Skin of body (tissue), 2 donors: ENCODE results near the gene RIPOR2. TPM values are rescaled to one million over a fixed set of nuclear protein-coding genes. Genes with fewer than 3 reads are reported as not detected.
A peak's percentile ranks its signal among the peaks of the same experiment; 100 is the strongest.
"Not testable (repeated sequence)": the region's sequence is repeated elsewhere in the genome, so short reads cannot be mapped to it uniquely, and the experiment has no call there.

Experiments used
- DNase-seq: peaks from one replicate; lab custom pipeline; 2025; lab: John Stamatoyannopoulos, UW
- total RNA-seq: library from RNA; depleted of rRNA; stranded (reverse); fragments of >200 nt; gene quantifications from one replicate; pipeline ENCODE4 v1.2.3, GENCODE V29; 2014

RIPOR2 gene
- total RNA-seq, 1 donor from 2014 or later = 13.6 TPM

DNA sequence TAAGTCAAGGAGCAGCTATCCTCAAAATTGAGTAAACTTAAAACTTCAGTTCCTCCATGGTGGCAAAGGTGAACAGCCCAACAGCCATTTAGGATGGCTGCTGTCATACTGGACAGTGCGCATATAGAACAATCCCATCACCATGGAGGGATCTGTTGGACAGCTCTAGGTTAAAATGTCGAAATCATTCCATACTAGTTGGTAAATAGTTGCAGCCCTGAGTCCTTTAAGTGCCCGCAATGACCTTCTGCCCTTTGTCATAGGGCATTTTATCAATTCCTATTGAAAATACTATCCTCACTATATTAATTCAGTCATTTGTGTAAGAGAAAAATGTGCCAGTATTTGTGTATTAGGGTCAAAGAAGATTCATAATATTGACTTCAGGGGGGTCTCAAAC lies 128.2 kb downstream of the RIPOR2 start:
- DNase-seq = no peak

DNA sequence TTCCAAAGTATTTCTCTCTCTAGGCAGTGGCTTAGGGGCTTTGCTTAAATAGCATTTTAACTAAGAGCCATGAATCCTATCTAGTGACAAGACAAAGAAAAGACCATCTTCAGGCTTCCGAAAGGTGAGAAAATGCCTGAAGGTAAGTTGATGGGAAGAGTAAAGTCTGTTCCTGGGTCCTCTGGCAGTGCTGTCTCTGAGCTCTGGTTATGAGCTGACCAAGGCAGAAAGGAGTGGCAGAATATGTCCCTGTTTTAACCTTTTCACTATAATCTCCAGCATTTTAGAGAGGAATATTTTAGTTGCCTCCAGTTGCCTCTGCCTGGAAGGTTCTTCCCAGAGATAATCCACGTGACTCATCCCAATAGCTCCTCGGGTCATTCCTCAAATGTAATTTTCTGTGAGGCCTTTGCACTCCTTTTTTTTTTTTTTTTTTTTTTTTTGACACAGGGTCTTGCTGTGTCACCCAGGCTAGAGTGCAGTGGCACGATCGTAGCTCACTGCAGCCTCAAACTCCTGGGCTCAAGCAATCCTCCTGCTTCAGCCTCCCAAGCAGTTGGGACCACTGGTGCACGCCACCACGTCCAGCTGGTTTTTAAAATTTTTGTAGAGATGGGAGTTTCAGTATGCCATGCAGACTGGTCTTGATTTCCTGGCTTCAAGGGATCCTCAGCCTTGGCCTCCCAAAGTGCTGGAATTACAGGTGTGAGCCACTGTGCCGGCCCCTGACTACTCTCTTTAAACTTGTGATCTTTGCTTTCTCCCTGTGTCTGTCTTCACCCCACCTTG lies 133.3 kb downstream of the RIPOR2 start:
- no peak for DNase-seq

GRCh38 chr6:24799541-24799915 lies 136.2 kb downstream of the RIPOR2 start:
- no peak for DNase-seq

GRCh38 chr6:24798740-24799540 lies 136.8 kb downstream of the RIPOR2 start, which contains the start of gene ARMH2:
TSS of gene ARMH2 (minus strand) at chr6:24798917. CDS start at chr6:24798857, 60 bp downstream.
- no peak for DNase-seq

DNA sequence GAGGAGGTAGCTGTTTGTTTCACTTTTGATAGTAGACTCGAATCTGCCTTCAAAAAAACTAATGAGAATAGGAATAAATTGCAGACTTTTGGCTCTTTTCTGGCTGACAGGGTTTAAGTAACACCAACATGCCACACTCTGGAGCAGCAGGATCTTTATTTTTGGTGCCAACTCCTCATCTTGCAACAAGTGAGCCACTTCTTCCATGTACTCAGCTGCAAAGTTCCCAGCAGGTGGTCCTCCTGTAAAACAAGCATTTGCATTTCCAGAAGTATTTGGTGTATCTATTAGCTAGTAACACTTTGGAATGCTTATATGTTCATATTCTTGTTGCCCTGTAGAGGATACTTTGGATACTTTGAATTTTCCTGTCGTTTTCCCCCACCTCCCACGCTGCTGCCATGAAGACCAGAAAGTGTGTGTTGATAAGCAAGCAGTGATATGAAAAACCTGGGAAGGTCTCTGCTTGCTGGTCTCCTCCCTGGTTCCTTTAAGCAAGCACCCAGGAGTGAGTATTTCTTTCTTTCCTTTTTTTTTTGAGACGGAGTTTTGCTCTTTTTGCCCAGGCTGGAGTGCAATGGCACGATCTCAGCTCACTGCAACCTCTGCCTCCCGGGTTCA lies 138.1 kb downstream of the RIPOR2 start:
- no peak for DNase-seq

GRCh38 chr6:24796616-24797290 lies 139.0 kb downstream of the RIPOR2 start:
- no peak for DNase-seq

DNA sequence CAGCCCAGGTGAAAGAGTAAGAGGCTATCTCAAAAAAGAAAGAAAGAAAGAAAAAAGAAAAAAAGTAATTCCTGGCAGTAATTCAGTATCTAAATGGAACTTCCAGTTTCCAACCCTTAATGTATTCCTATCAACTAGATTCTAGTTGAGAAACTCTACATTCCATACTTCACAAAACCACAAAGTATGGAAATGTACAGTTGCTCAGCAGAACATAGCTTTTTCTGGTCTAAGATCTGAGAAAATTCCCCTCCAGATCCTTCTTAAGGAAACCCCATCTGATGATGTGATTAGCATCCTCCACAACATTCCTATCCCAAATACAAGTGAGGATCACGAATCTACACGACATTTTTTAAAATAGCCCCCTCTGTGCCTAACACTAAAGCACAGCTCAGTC lies 140.7 kb downstream of the RIPOR2 start:
- no peak for DNase-seq

GRCh38 chr6:24788031-24788665 lies 147.6 kb downstream of the RIPOR2 start:
- DNase-seq = no peak

- no peak for DNase-seq
Measured at GRCh38 chr6:24780206-24780605, 155.6 kb downstream of the RIPOR2 start.

DNA sequence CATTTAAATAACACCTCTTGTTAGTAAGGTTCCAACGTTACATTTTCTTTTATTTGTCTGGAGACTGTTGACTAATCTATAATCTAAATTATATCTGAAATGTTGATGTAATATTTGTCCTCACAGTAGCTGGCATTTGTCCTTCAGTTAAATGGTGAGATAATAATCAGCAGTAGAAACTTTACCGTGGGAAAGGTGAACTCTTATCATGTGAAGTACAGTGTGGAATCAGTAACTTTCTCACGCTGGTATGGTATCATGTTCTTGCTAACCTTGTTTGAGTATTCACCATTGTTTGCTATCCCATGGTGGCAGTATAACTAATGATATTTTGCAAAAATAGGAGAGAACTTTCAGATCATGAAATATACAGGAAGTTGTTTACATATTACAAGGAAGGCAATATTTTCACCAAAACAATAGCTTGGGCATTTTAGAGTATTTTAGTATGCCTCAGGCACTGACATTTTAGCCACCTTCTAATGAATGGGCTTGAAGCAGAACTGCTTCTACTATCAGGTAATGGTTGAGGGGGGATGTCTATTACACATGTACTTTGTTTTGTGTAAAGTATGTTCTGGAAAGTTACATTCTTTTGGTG lies 156.2 kb downstream of the RIPOR2 start:
- DNase-seq = no peak

- DNase-seq = no peak
Measured at GRCh38 chr6:24778878-24779277, 156.9 kb downstream of the RIPOR2 start.

- no peak for DNase-seq
Measured at GRCh38 chr6:24778121-24778520, 157.6 kb downstream of the RIPOR2 start.

- DNase-seq = no peak
Measured at GRCh38 chr6:24777227-24777626, 158.5 kb downstream of the RIPOR2 start.

DNA sequence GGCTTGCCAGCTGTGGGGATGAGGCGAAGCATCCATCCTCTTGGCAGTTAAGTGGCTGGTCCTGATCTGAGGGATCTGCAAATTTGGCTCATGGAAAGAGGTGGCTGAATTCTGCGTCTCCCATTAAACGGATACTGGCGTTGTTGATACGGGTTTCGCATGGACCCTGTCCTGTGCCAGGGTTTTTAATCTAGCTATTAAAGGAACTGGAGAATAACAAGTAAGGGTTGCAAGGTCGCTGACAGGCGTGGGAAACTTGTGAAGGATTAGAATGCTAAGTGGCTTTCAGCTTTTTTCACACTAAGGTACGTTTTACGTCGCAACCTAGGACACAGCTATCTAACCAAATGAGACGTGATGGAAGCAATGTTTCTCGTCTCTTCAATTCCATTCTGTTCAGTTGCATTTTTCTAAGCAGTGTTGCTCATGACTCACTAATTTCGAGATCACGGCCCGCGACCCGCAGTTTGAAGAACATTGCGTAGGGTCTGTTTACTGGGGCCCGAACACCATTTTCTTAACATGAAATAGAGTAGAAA lies 160.2 kb downstream of the RIPOR2 start:
- no peak for DNase-seq

DNA sequence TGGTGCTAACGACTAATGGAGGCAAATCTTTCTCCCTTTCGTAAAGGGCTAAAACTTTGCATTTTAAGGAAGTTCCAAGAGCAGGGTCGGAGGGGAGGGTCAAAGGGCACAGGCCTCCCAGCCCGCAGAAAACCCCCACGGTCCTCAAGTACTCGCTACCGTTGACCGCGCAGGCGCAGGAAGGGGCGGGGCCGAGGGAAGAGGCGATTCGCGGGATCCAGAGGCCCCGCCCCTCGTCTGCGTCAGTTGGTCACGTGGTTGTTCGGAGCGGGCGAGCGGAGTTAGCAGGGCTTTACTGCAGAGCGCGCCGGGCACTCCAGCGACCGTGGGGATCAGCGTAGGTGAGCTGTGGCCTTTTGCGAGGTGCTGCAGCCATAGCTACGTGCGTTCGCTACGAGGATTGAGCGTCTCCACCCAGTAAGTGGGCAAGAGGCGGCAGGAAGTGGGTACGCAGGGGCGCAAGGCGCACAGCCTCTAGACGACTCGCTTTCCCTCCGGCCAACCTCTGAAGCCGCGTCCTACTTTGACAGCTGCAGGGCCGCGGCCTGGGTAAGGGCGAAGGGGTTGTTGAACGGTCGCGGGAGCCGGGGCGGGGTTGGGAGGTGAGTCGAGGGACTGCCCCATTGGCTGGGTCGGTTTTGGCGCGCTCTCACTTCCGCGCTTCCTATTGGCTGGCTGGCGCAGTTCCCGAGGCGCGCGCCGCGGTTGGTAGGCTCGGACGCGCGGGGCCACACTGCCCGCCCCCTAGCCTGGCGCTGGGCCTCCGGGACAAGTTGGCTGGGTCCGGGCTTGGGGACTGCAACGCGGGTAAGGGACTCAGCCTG lies 160.9 kb downstream of the RIPOR2 start, which contains the start of gene GMNN:
GMNN (plus strand) TSS at position 242 of the 824 bp plus-strand sequence. CDS start 2,310 bp downstream, outside the sequence.
- DNase-seq = peak; percentile 87

GRCh38 chr6:24768361-24768760 lies 167.4 kb downstream of the RIPOR2 start:
- DNase-seq = peak; percentile 14

DNA sequence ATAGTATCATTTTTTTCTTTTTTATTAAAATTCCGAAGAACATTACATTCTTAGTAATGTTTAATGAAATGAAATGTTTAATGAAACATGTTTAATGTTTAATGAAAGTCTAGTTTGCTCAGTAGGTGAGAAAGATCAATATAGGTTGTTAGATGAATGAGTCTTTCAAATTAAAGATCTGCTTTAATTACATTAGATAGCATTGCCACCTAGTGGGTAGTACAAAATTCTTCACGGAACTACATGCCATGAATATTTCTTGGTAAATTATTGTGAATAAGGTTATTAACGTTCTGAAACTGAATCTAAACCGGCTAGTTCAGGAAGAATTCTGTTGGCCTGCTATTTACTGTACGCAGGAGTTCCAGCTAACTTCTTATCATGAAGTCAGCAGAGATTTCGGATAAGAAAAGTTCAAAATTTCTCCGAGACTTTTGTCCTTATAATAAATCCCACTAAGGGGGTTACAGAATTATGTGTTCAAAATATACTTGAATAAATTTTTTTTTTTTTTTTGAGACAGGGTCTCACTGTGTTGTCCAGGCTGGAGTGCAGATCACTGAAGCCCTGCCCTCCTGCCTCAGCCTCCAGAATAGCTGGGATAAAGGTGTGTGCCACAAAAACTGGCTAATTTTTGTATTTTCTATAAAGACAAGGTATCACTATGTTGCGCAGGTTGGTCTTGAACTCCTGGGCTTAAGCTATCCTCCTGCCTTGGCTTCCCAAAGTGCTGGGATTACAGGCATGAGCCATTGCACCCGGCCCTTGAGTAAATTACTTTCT lies 168.9 kb downstream of the RIPOR2 start:
- no peak for DNase-seq

DNA sequence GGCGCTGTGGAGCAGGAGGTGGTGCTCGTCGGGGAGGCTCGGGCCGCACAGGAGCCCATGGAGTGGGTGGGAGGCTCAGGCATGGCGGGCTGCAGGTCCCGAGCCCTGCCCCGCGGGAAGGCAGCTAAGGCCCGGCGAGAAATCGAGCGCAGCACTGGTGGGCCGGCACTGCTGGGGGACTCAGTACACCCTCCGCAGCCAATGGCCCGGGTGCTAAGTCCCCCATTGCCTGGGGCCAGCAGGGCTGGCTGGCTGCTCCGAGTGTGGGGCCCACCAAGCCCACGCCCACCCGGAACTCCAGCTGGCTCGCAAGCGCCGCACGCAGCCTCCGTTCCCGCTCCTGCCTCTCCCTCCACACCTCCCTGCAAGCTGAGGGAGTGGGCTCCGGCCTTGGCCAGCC lies 169.8 kb downstream of the RIPOR2 start:
- not testable (repeated sequence) for DNase-seq
